Loucy (cell line): ENCODE data around the gene THADA.

ENCODE experiments used
- EZH2phosphoT487 ChIP-seq: fragments of 200-600 bp; IDR thresholded peaks from 2 replicates; pipeline ENCODE4 v1.6.1; 2018; ENCODE audit warnings: antibody characterized with exemption, mild to moderate bottlenecking, moderate library complexity, borderline replicate concordance
- TF ChIP-seq, protein P1 (sequence below): fragments of 200-600 bp; sonication (generic); conservative IDR thresholded peaks from 2 replicates; pipeline ENCODE4 v1.5.1; 2014; ENCODE audit warnings: mild to moderate bottlenecking, antibody characterized with exemption, low read length

DNA sequence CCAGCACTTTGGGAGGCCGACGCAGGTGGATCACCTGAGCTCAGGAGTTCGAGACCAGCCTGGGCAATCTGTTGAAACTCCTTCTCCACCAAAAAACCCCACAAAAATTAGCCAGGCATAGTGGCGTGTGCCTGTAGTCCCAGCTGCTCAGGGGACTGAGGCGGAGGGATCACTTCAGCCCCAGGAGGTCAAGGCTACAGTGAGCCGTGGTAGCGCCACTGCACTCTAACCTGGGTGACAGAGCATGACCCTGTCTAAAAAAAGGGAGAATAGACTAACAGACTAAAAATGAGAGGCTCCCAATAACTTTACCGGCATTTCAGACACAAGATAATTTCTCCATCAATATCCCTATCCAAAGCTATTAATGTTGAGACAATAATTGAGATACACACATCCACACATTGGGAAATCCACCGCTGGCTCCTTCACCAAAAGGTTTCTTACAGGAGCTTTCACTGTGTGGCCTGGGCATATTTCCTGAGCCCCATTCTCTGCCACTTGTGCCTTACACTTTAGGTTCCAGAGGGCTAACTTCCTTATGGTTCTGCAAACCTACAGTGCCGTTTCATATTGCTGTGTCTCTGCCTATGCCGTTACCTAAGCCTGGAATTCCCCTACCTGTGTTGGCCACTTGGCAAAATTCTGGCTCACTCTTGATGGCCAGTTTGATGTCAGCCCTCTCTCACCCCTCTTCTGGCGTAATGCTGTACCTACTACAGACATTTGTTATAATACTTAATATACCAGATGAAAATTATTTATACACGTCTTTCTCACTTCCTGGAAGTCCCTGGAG, 253.7 kb downstream of the THADA start:
- TF ChIP-seq, protein P1, sequence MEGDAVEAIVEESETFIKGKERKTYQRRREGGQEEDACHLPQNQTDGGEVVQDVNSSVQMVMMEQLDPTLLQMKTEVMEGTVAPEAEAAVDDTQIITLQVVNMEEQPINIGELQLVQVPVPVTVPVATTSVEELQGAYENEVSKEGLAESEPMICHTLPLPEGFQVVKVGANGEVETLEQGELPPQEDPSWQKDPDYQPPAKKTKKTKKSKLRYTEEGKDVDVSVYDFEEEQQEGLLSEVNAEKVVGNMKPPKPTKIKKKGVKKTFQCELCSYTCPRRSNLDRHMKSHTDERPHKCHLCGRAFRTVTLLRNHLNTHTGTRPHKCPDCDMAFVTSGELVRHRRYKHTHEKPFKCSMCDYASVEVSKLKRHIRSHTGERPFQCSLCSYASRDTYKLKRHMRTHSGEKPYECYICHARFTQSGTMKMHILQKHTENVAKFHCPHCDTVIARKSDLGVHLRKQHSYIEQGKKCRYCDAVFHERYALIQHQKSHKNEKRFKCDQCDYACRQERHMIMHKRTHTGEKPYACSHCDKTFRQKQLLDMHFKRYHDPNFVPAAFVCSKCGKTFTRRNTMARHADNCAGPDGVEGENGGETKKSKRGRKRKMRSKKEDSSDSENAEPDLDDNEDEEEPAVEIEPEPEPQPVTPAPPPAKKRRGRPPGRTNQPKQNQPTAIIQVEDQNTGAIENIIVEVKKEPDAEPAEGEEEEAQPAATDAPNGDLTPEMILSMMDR, result no peak
- TF ChIP-seq EZH2phosphoT487, result no peak
